HL-60 (cell line): ENCODE measurements around the gene PRTN3.
"Not testable (repeated sequence)": the region's sequence is repeated elsewhere in the genome, so short reads cannot be mapped to it uniquely, and the experiment has no call there.

Experiments used
- CTCF ChIP-seq: IDR thresholded peaks from one replicate; pipeline ENCODE4 v1.5.1; 2011; ENCODE audit warnings: low read length, control low read depth, inconsistent platforms; ENCODE audit not compliant: insufficient read depth
- POLR2AphosphoS5 ChIP-seq: IDR thresholded peaks from 2 replicates; pipeline ENCODE4 v1.6.1; 2012; ENCODE audit warnings: low read depth
- REST ChIP-seq: IDR thresholded peaks from 2 replicates; pipeline ENCODE4 v1.6.1; 2012; ENCODE audit warnings: low read depth; ENCODE audit not compliant: insufficient replicate concordance

GRCh38 chr19:853614-854220 is 12.9 kb downstream of the PRTN3 start:
- not testable (repeated sequence) for TF ChIP-seq CTCF, POLR2AphosphoS5, REST
